Activated naive CD4-positive, alpha-beta T cell treated with anti-CD3 and anti-CD28 coated beads, Interleukin-2, amount 10 ng/mL, durations not matched to agents 7 days and 5 days (primary cell): ENCODE results near the gene METTL18.

Experiments used
- CTCF ChIA-PET: fragments of 350-600 bp; sonication (Branson Sonifier 250); formaldehyde crosslinking; loops from one replicate; lab custom pipeline; 2021; ENCODE audit warnings: antibody characterized with exemption; lab: Charles Lee
- DNase-seq: peaks from one replicate; pipeline ENCODE4 v3.0.0-alpha.2; 2020
- H3K27ac Mint-ChIP-seq: one replicate; pipeline ENCODE4 v1.8.0; 2021; ENCODE audit warnings: mild to moderate bottlenecking, moderate library complexity, mixed read lengths
- H3K27me3 Mint-ChIP-seq: one replicate; pipeline ENCODE4 v1.8.0; 2021; ENCODE audit warnings: mild to moderate bottlenecking, mixed read lengths
- H3K36me3 Mint-ChIP-seq: one replicate; pipeline ENCODE4 v1.8.0; 2021; ENCODE audit warnings: mixed read lengths
- H3K4me1 Mint-ChIP-seq: one replicate; pipeline ENCODE4 v1.8.0; 2021; ENCODE audit warnings: mixed read lengths
- H3K4me3 Mint-ChIP-seq: one replicate; pipeline ENCODE4 v1.8.0; 2021; ENCODE audit warnings: mild to moderate bottlenecking, moderate library complexity, mixed read lengths
- H3K9me3 Mint-ChIP-seq: one replicate; pipeline ENCODE4 v1.8.0; 2021; ENCODE audit warnings: mixed read lengths

The METTL18 gene

DNA sequence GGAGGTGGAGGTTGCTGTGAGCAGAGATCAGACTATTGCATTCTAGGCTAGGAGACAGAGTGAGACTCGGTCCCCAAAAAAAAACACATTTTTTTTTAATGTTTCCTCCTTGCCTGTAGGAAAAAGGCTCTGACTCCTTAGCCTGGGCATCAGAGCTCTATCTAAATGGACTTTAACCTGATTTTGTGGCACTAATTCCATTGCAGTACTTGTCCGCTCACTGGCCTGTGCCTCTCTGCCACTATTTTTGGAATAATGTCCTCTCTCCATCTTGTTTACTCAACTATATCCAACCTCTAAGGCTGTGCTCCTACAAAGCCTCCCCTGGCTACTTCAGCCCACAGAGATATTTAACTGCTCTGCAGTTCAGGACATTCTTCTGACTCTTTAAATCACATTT, 26.5 kb downstream of the METTL18 start:
- Mint-ChIP-seq H3K4me1 (no peaks in the 10 kb centered on the region), H3K36me3 (no peaks in the 10 kb centered on the region), H3K9me3 (no peaks in the 10 kb centered on the region), H3K27me3 (no peaks in the 10 kb centered on the region), H3K4me3 (no peak overlapping the region), H3K27ac (no peak overlapping the region)
- CTCF ChIA-PET, result no interaction called here
- no peak for DNase-seq

DNA sequence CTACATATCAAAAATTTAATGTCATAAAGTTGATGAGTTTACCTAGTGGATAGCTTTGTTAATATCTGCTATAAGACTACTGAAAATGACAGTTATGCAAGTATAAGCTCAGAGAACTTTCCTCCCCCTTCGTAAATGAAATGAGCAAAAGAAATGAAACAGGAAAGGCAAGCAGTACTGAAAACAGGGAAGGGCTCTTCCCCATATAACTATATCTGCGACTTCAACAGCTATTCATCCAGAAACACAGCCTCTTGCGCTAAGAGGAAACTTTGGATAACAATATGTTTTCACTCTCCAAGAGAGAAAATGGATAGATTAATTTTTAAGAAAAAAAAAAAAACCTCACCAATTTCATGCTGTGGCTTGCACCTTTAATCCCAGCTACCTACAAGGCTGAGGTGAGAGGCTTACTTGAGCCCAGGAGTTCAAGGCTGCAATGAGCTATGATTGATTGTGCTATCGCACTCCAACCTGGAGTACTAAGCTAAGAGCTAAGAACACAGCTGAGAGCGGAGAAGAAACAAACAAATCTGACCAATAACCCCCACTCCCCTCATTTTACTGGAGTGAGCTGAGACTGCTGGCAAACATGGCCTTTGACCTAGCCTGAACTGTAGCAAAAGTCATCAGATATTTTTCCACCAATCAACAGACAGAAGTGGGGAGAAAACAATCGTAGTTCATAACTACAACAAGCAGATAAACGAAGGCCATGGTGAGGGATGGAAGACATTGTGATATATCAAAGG, 29.0 kb downstream of the METTL18 start:
- CTCF ChIA-PET, result interaction anchor here (0.8 kb wide), 1 partner anchor 21 kb away, joined by 3 read pairs; no protein-coding TSS in a partner anchor
- Mint-ChIP-seq H3K27me3 (no peaks in the 10 kb centered on the region), H3K4me3 (no peak overlapping the region), H3K27ac (no peak overlapping the region), H3K36me3 (no peaks in the 10 kb centered on the region), H3K4me1 (no peaks in the 10 kb centered on the region), H3K9me3 (no peaks in the 10 kb centered on the region)
- no peak for DNase-seq

DNA sequence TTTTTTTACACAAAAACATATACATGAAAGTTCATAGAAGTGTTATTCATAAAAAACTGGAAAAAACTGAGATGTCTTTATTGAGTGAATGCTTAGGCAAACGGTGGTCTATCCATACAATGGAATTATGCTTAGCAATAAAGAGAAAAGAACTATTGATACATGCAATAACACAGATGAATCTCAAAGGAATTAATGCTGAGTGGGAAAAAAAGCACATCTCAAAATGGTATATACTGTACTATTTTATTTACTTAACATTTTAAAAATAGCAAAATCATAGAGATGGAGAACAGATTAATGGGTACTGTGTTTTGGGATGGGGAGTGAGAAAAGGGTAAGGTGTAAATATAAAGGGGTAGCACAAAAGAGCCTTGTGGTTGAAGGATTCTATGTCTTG, 29.8 kb downstream of the METTL18 start:
- Mint-ChIP-seq H3K27ac (no peak overlapping the region), H3K4me3 (no peak overlapping the region), H3K4me1 (no peaks in the 10 kb centered on the region), H3K27me3 (no peaks in the 10 kb centered on the region), H3K36me3 (no peaks in the 10 kb centered on the region), H3K9me3 (no peaks in the 10 kb centered on the region)
- DNase-seq, result no peak
- CTCF ChIA-PET, result no interaction called here

DNA sequence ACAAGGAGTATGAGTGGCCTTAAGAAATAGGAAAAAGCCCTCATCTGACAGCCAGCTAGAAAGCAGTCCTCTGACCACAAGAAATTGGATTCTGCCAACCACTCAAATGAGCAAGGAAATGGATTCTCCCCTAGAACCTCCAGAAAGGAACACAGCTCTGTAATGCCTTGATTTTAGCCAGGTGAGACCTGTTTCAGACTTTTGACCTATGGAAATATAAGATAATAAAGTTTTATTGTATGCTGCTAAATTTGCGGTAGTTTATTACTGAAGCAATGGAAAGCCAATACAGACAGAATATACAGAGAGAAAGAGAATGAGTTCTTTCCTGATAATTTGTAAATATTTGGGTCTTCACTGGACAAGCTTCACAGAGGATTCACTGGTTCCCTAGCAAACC, 32.0 kb downstream of the METTL18 start:
- H3K4me3 Mint-ChIP-seq, result no peak overlapping the region
- no peaks in the 10 kb centered on the region for H3K4me1 Mint-ChIP-seq
- peaks cover 6% of the 10 kb centered on the region for H3K27me3 Mint-ChIP-seq
- peaks cover 3% of the 10 kb centered on the region for H3K9me3 Mint-ChIP-seq
- no peak for DNase-seq
- no peaks in the 10 kb centered on the region for H3K36me3 Mint-ChIP-seq
- CTCF ChIA-PET, result interaction anchor here (0.7 kb wide), 1 partner anchor 1178 kb away, joined by 3 read pairs; no protein-coding TSS in a partner anchor
- no peak overlapping the region for H3K27ac Mint-ChIP-seq

DNA sequence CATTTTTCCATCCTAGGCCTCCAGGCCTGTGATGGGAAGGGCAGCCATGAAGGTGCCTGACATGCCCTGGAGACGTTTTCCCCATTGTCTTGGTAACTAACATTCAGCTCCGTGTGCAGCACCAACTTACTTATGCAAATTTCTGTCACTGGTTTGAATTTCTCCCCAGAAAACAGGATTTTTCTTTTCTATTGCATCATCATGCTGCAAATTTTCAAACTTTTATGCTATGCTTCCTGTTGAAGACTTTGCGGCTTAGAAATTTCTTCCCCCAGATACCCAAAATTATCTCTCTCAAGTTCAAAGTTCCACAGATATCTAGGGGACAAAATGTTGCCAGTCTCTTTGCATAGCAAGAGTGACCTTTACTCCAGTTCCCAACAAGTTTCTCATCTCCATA, 35.7 kb downstream of the METTL18 start:
- CTCF ChIA-PET, result no interaction called here
- H3K9me3 Mint-ChIP-seq, result peaks cover 3% of the 10 kb centered on the region
- H3K4me1 Mint-ChIP-seq, result no peaks in the 10 kb centered on the region
- H3K27me3 Mint-ChIP-seq, result peaks cover 20% of the 10 kb centered on the region
- no peak for DNase-seq
- H3K27ac Mint-ChIP-seq, result no peak overlapping the region
- no peaks in the 10 kb centered on the region for H3K36me3 Mint-ChIP-seq
- no peak overlapping the region for H3K4me3 Mint-ChIP-seq

DNA sequence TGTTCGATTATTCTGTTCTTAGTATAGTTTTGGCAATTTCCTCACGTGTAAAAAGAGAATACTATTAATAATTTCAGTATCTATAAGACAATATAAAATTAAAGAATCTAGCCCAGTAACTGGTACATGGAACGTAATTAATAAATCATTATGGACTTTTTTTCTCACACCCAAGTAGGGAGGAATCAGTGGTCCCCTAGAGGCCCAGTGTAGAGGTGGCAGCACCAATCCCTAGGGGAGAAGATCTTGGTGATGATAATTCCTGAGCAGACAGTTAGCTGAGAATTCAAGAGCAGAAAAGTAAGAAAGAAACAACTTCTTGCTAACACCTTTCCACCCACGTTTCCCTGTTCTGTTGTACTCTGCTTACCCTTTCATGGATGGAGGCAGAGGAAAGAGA, 41.2 kb downstream of the METTL18 start:
- CTCF ChIA-PET, result no interaction called here
- Mint-ChIP-seq H3K4me3 (no peak overlapping the region), H3K4me1 (no peaks in the 10 kb centered on the region)

DNA sequence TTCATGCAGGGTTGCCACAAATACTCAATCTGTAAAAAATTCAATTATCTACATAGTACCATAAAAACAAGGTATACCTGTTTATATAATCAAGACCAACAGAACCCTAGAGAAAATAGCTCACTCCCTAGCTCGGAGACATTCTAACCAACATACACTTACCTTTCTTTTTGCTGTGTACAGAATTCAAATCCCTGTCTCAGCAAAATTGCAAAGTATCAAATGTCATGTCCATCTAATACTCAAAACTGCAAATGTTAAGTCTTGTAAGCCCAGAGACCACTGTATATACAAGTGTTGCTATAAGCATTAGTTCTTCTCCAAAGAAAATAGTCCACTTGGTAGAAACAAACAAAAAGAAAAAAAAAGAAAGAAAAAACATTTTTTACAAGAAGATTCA, 44.7 kb downstream of the METTL18 start:
- Mint-ChIP-seq H3K4me3 (no peak overlapping the region), H3K9me3 (no peaks in the 10 kb centered on the region), H3K36me3 (no peaks in the 10 kb centered on the region), H3K27me3 (peaks cover 10% of the 10 kb centered on the region), H3K27ac (no peak overlapping the region), H3K4me1 (no peaks in the 10 kb centered on the region)
- CTCF ChIA-PET, result no interaction called here
- no peak for DNase-seq

More for the DNA sequence above, 41.2 kb downstream of the METTL18 start:
- H3K36me3 Mint-ChIP-seq, result no peaks in the 10 kb centered on the region
- no peaks in the 10 kb centered on the region for H3K9me3 Mint-ChIP-seq
- H3K27me3 Mint-ChIP-seq, result peaks cover 18% of the 10 kb centered on the region
- H3K27ac Mint-ChIP-seq, result no peak overlapping the region
- DNase-seq, result no peak

DNA sequence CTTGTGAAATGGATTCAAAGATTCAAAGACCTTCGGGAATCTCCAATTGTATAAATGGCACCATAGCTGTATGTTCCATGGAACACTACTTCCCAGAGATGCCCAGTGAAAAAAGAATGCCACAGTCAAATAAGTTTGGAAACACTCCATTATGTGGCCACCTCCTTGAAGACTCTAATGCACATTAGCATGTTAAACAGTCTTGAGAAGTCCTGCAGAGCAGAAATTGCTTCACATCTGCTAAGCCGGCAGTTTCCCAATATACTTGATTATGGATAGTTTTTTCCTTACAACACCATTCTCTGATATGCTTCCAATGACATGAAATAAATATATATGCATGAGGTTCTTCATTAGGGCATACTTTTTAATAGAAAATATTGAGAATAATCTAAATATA, 48.2 kb downstream of the METTL18 start:
- no peak overlapping the region for H3K27ac Mint-ChIP-seq
- H3K27me3 Mint-ChIP-seq, result peaks cover 20% of the 10 kb centered on the region
- no peaks in the 10 kb centered on the region for H3K4me1 Mint-ChIP-seq
- H3K9me3 Mint-ChIP-seq, result no peaks in the 10 kb centered on the region
- no peak overlapping the region for H3K4me3 Mint-ChIP-seq
- no peaks in the 10 kb centered on the region for H3K36me3 Mint-ChIP-seq
- no peak for DNase-seq
- CTCF ChIA-PET, result no interaction called here

DNA sequence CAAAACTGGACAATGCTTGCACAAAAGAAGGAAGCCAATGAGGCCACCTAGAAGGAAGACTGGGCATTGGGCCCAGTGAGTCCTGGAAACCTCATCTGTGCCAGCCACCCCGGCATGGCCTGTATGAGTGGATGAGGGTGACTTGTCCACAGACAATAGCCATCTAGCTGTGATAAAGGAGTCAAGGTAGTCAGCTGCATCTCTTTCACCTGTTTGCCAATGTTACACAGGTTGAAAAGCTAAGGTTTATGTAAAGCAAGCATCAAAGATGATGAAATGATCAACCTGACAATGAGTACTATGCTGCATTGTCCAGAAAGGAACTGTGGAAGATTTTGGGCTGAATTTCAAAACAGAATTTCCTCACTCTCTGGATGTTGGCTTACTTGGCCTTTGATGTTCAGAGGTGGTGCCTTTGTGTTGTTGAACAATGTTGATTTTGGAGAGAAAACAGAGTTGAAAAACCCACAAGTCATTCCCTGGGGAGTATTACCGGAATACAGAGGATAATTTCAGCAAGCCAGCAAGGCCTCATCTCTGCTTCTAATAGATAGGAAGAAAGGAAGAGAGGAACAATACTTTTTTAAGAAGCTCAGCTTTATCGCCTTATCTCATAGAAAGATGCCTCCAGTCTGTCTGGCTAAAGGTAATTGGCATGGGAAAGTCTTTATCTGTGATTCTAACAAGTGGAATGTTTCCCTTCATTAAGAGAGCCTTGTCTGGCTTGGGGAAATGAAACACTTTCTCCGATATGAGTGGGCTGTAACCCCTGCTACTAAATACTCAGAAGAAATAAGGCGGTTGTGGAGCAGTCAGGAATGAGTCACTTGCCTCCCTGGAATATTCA, 49.5 kb downstream of the METTL18 start:
- CTCF ChIA-PET, result no interaction called here
- H3K9me3 Mint-ChIP-seq, result no peaks in the 10 kb centered on the region
- no peak overlapping the region for H3K4me3 Mint-ChIP-seq
- H3K27me3 Mint-ChIP-seq, result peaks cover 22% of the 10 kb centered on the region
- no peak overlapping the region for H3K27ac Mint-ChIP-seq
- H3K36me3 Mint-ChIP-seq, result no peaks in the 10 kb centered on the region
- no peaks in the 10 kb centered on the region for H3K4me1 Mint-ChIP-seq
- no peak for DNase-seq
